ENCODE measurements around the gene KIAA1217. TPM values are rescaled to one million over a fixed set of nuclear protein-coding genes. Genes with fewer than 3 reads are reported as not detected.

KIAA1217 gene
- total and polyA plus RNA-seq, 9 of the 15 experiments (the other 6 are each of a cell fraction or from before 2014, with no cell fraction given), result 0.04 TPM; not detected in 8

DNA sequence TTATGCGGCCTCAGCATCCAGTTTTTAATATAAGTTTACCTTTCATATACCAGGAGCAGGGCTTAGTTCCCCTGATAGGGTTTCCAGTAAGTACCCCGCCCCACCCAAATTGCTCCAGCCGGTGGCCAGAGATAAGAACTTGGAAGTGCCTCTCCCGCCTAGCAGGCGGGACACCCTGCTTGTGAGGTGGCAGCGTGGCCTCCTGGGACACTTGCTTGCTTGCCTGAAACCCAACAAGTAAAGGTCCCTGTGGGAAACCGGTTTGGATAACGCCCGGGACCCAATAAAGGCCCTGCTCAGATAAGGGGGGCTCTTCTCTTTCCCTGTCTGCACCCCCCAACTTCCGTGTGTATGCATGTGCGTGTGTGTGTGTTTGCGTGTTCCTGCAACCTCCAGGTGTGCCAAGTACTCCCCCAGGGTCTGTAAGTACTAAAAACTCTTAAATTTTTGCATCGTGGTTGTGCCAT, 360.4 kb downstream of the KIAA1217 start (continued):
- TF ChIP-seq ETV6 (IDR thresholded peaks at IDR 0.05; ENCODE audit: borderline replicate concordance in 1 of 2, low read depth in 2 of 2, low read length in 1 of 2), result no peak; a peak in 1 of 4 replicates
- no peak for TF ChIP-seq ETV6 (CRISPR knock-in tag; IDR thresholded peaks at IDR 0.05; ENCODE audit: borderline replicate concordance)
- TF ChIP-seq ZNF263 (CRISPR knock-in tag; IDR thresholded peaks at IDR 0.05; ENCODE audit: borderline replicate concordance), result no peak
- no peak for TF ChIP-seq POLR3A (IDR thresholded peaks at IDR 0.05; ENCODE audit: borderline replicate concordance, extremely low read depth, insufficient read depth, insufficient read length)
- TF ChIP-seq, protein P1, sequence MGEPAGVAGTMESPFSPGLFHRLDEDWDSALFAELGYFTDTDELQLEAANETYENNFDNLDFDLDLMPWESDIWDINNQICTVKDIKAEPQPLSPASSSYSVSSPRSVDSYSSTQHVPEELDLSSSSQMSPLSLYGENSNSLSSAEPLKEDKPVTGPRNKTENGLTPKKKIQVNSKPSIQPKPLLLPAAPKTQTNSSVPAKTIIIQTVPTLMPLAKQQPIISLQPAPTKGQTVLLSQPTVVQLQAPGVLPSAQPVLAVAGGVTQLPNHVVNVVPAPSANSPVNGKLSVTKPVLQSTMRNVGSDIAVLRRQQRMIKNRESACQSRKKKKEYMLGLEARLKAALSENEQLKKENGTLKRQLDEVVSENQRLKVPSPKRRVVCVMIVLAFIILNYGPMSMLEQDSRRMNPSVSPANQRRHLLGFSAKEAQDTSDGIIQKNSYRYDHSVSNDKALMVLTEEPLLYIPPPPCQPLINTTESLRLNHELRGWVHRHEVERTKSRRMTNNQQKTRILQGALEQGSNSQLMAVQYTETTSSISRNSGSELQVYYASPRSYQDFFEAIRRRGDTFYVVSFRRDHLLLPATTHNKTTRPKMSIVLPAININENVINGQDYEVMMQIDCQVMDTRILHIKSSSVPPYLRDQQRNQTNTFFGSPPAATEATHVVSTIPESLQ (CRISPR knock-in tag; IDR thresholded peaks at IDR 0.05), result no peak; the same call in 1 of the 2 replicates
- no peak for TF ChIP-seq KDM4B (IDR thresholded peaks at IDR 0.05; ENCODE audit: borderline replicate concordance in 2 of 2, low read depth in 1 of 2)
- TF ChIP-seq, protein P2, sequence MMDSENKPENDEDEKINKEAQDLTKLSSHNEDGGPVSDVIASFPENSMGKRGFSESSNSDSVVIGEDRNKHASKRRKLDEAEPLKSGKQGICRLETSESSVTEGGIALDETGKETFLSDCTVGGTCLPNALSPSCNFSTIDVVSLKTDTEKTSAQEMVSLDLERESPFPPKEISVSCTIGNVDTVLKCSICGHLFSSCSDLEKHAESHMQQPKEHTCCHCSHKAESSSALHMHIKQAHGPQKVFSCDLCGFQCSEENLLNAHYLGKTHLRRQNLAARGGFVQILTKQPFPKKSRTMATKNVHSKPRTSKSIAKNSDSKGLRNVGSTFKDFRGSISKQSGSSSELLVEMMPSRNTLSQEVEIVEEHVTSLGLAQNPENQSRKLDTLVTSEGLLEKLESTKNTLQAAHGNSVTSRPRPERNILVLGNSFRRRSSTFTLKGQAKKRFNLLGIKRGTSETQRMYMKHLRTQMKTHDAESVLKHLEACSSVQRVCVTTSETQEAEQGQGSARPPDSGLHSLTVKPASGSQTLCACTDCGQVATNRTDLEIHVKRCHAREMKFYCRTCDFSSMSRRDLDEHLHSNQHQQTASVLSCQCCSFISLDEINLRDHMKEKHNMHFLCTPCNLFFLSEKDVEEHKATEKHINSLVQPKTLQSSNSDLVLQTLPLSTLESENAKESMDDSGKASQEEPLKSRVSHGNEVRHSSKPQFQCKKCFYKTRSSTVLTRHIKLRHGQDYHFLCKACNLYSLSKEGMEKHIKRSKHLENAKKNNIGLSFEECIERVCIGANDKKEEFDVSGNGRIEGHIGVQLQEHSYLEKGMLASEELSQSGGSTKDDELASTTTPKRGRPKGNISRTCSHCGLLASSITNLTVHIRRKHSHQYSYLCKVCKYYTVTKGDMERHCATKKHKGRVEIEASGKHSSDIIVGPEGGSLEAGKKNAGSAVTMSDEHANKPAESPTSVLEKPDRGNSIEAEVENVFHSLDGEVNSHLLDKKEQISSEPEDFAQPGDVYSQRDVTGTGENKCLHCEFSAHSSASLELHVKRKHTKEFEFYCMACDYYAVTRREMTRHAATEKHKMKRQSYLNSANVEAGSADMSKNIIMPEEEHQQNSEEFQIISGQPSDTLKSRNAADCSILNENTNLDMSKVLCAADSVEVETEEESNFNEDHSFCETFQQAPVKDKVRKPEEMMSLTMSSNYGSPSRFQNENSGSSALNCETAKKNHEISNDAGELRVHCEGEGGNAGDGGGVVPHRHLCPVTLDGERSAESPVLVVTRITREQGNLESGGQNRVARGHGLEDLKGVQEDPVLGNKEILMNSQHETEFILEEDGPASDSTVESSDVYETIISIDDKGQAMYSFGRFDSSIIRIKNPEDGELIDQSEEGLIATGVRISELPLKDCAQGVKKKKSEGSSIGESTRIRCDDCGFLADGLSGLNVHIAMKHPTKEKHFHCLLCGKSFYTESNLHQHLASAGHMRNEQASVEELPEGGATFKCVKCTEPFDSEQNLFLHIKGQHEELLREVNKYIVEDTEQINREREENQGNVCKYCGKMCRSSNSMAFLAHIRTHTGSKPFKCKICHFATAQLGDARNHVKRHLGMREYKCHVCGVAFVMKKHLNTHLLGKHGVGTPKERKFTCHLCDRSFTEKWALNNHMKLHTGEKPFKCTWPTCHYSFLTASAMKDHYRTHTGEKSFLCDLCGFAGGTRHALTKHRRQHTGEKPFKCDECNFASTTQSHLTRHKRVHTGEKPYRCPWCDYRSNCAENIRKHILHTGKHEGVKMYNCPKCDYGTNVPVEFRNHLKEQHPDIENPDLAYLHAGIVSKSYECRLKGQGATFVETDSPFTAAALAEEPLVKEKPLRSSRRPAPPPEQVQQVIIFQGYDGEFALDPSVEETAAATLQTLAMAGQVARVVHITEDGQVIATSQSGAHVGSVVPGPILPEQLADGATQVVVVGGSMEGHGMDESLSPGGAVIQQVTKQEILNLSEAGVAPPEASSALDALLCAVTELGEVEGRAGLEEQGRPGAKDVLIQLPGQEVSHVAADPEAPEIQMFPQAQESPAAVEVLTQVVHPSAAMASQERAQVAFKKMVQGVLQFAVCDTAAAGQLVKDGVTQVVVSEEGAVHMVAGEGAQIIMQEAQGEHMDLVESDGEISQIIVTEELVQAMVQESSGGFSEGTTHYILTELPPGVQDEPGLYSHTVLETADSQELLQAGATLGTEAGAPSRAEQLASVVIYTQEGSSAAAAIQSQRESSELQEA (IDR thresholded peaks at IDR 0.05; ENCODE audit: low read depth), result no peak
- no peak for TF ChIP-seq TEAD2 (tag; IDR thresholded peaks at IDR 0.05)
- TF ChIP-seq ZNF124 (CRISPR knock-in tag; IDR thresholded peaks at IDR 0.05), result no peak
- TF ChIP-seq DDX20 (tag; IDR thresholded peaks at IDR 0.05; ENCODE audit: low read depth), result no peak
- TF ChIP-seq ESRRB (CRISPR knock-in tag; IDR thresholded peaks at IDR 0.05; ENCODE audit: borderline replicate concordance), result no peak
- TF ChIP-seq HMG20B (CRISPR knock-in tag; IDR thresholded peaks at IDR 0.05), result no peak
- peak; percentile 89 for TF ChIP-seq STAT5A (IDR thresholded peaks at IDR 0.05; ENCODE audit: borderline replicate concordance, low read length)
- TF ChIP-seq FOXP1 (CRISPR knock-in tag; IDR thresholded peaks at IDR 0.05), result peak; percentile 54; the same call in 1 of the 2 replicates
